HCEC 1CT (cell line): ENCODE measurements around the gene TRIP6.
"Not testable (repeated sequence)": the region's sequence is repeated elsewhere in the genome, so short reads cannot be mapped to it uniquely, and the experiment has no call there.

ENCODE experiments used
- DNase-seq: peaks from one replicate; pipeline ENCODE4 v3.0.0-alpha.2; 2017

TRIP6 gene

GRCh38 chr7:100839361-100839760, 27.8 kb upstream of the TRIP6 start:
- DNase-seq = no peak

GRCh38 chr7:100840470-100841100, 26.6 kb upstream of the TRIP6 start:
- DNase-seq = no peak

GRCh38 chr7:100847360-100847759, 19.8 kb upstream of the TRIP6 start:
- DNase-seq = no peak

GRCh38 chr7:100852048-100852872, 14.9 kb upstream of the TRIP6 start, which contains the start of gene SLC12A9:
Gene SLC12A9, plus strand, starts transcription at chr7:100852713. Its CDS starts 1,485 bp downstream, at chr7:100854198.
- DNase-seq = peak; percentile 91

GRCh38 chr7:100854146-100854895, 12.9 kb upstream of the TRIP6 start:
- DNase-seq = no peak

GRCh38 chr7:100854899-100855298, 12.3 kb upstream of the TRIP6 start:
- not testable (repeated sequence) for DNase-seq

- no peak for DNase-seq
Observed at GRCh38 chr7:100855515-100855914, 11.7 kb upstream of the TRIP6 start.

- no peak for DNase-seq
Observed at GRCh38 chr7:100856871-100857282, 10.3 kb upstream of the TRIP6 start.

GRCh38 chr7:100859856-100860255, 7.3 kb upstream of the TRIP6 start:
- no peak for DNase-seq

- DNase-seq = no peak
Observed at GRCh38 chr7:100860702-100861615, 6.2 kb upstream of the TRIP6 start.

- DNase-seq = no peak
Observed at GRCh38 chr7:100861616-100861985, 5.6 kb upstream of the TRIP6 start.

- no peak for DNase-seq
Observed at GRCh38 chr7:100863406-100863950, 3.7 kb upstream of the TRIP6 start.

- DNase-seq = no peak
Observed at GRCh38 chr7:100864263-100864845, 2.8 kb upstream of the TRIP6 start.

GRCh38 chr7:100865372-100865911, 1.7 kb upstream of the TRIP6 start:
- no peak for DNase-seq

- no peak for DNase-seq
Observed at GRCh38 chr7:100865938-100866728, 1.1 kb upstream of the TRIP6 start.

- no peak for DNase-seq
Observed at GRCh38 chr7:100866729-100867039, 503 bp upstream of the TRIP6 start.

GRCh38 chr7:100867776-100868485, 744 bp downstream of the TRIP6 start:
- DNase-seq = no peak

- DNase-seq = no peak
Observed at GRCh38 chr7:100873599-100874299, 6.6 kb downstream of the TRIP6 start.

GRCh38 chr7:100874300-100874576, 7.1 kb downstream of the TRIP6 start:
- DNase-seq = no peak
